NCI-H526 treated with DMSO at 0.1 percent for 48 hours (cell line): ENCODE results near the gene NPBWR2.
"Not testable (repeated sequence)": the region's sequence is repeated elsewhere in the genome, so short reads cannot be mapped to it uniquely, and the experiment has no call there.

Source experiments
- DNase-seq: peaks from one replicate; lab custom pipeline; 2025; lab: John Stamatoyannopoulos, UW

NPBWR2 gene

DNA sequence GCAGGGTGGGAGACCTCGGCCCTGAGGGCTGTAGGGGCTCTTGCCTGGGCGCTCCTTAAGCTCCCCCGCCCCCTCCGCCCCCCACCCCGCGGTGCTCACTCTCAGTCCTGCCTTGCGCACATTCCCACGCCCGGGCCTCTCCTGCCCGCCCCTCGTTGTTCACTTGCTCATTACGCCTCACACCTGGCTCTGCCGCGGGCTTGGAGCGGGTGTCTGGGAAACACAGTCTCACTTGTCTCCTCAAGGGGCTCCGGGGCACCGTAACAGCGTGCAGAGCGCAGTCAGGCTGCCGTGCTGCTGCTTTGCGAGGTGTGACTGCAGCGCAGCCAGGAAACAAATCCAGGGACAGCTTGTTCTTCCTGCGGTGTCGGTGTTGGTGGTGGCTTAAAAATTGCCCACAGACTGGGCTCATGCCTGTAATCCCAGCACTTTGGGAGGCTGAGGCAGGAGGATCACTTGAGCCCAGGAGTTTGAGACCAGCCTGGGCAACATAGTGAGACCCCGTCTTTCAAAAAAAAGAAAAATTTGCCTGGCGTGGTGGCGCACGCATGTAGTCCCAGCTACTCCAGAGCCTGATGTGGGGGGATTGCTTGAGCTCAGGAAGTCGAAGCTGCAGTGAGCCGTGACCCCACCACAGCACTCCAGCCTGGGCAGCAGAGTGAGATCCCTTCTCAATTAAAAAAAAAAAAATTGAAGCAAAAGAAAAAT lies 4.6 kb downstream of the NPBWR2 start:
- peak; percentile 58 for DNase-seq

DNA sequence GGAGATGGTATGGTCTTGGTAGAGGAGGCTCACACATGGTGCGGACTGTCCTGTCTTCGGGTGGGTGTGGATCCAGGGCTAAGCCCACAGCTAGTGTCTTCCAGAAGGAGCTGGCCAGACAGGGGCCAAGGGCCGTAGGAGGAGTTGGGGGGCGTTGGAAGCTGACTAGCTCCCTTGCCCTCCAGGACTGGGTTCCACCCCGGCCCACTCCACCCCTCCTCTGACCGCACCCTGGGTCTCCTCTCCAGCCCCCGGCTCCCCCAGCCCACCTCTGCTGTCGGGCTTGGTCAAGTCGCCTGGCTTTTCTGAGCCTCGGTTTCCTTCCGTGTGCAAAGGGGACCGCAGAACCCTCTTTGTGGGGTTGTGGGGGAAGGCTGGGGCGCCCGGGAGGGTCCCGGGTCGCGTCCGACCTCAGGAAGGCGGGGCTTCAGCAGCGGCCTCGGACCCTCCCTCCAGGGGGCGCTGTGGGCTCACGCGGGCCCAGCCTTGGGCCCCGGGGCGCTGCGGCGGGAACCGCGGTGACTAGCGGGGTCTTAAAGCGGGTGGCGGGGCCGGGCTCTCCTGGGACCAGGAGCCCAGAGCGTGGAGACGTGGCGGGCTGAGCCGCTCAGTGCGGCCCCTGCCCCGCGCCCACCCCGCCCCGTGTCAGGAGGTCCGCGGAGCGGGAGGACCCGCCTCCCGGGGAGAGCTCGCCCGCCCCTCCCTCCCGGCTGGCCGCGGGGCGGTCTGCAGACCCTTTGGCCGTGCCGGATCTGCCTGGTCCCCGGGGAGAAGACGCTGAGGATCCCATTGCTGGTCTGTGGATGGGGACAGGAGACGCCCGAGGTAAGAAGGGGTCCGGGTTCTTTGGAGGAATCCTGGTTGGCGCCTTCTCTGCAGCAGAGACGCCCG lies 5.4 kb downstream of the NPBWR2 start:
- no peak for DNase-seq

DNA sequence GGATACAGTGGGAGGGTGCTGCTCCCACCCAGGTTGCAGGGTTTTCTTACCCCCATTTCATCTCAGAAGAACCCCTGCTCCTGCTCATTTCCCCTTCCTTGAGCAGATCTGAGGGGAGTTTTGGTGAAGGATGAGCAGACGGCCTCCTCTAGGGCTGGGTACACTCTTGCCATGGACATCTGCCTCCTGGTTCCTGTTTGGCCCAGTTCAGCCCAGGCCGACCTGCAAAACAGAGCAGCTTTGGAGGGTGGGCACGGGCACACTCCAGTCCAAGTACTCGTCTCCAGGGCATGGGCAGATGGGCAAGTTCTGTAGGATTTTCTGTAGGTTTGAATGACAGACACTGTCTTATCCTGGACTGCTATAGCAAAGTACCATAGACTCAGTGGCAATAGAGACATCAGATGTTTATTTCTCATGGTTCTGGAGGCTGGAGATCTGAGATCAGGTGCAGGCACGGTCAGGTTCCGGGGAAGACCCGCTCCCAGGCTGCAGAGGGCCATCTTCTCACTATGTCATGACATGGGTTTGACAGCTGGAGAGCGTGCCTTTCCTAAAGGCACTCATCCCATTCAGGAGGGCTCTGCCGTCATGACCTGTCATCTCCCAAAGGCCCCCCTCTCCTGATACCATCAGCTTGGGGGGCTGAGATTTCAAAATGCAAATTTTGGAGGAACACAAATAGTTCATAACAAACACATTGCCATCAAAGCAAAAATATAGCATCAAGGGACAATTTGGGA lies 6.2 kb downstream of the NPBWR2 start:
- no peak for DNase-seq

DNA sequence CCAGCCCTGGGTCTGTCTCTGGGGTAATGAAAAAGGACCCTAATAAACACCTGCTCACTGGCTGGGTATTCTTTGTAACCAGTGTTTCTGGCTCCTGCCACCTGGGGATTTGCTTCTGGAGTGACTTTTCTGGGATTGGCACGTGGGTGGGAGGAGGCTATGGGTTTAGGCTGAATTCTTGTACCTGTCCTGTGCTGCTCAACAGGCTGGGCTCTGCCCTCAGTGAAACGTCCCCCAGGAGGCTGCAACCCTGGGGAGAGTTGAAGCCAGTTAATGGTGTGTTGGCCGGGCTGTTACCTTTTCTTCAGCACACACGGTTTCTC lies 6.8 kb downstream of the NPBWR2 start:
- DNase-seq, result no peak

DNA sequence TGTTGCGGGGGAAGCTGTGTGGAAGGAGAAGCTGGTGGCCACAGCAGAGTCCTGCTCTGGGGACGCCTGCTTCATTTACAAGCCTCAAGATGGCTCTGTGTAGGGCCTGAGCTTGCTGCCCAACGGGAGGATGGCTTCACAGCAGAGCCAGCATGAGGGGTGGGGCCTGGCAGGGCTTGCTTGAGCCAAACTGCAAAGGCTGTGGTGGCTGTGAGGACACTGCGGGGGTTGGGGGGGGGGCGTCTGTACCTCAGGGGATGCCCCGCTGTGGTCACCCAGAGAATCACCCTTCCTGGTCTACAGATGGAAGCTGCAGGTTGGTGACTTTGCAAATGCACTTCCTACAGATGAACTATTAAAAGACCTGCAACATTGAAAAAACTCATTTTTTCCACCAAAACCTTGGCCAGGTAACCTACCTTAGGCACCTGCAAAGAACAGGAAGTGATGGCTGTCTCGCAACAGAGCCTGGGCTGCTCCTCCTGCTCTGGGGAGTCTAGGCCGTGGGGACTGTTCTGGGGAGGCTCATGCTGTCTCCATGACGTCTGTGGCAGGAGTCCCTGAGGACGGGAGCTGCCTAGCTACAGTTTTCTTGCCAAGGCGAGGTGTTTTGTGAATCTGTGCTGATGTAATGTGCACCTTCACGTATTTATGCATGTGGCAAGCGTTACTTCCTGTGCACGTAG lies 7.3 kb downstream of the NPBWR2 start:
- no peak for DNase-seq

DNA sequence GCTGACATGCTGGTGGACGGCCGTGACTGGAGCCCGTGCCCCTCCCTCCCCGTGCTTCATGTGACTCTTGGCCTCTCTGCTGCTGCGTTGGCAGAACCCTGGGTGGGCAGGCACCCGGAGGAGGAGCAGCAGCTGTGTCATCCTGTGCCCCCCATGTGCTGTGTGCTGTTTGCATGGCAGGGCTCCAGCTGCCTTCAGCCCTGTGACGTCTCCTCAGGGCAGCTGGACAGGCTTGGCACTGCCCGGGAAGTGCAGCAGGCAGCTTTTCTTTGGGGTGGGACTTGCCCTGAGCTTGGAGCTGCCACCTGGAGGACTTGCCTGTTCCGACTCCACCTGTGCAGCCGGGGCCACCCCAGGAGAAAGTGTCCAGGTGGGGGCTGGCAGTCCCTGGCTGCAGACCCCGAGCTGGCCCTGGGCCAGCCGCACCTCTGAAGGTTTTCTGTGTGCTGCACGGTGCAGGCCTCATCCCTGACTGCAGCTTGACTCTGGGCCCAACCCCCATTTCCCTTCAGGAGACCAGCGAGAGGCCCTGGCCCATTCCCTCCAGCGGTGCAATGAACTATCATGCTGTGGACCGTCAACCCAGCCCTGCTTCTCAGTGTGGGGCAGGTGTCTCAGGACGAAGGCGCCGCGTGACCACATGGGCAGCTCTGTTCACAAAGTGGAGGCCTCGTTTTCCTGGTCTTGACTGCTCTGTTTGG lies 8.1 kb downstream of the NPBWR2 start:
- DNase-seq, result no peak

DNA sequence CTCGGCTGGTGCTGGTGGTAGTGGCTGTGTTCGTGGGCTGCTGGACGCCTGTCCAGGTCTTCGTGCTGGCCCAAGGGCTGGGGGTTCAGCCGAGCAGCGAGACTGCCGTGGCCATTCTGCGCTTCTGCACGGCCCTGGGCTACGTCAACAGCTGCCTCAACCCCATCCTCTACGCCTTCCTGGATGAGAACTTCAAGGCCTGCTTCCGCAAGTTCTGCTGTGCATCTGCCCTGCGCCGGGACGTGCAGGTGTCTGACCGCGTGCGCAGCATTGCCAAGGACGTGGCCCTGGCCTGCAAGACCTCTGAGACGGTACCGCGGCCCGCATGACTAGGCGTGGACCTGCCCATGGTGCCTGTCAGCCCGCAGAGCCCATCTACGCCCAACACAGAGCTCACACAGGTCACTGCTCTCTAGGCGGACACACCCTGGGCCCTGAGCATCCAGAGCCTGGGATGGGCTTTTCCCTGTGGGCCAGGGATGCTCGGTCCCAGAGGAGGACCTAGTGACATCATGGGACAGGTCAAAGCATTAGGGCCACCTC lies 8.8 kb downstream of the NPBWR2 start:
- no peak for DNase-seq

DNA sequence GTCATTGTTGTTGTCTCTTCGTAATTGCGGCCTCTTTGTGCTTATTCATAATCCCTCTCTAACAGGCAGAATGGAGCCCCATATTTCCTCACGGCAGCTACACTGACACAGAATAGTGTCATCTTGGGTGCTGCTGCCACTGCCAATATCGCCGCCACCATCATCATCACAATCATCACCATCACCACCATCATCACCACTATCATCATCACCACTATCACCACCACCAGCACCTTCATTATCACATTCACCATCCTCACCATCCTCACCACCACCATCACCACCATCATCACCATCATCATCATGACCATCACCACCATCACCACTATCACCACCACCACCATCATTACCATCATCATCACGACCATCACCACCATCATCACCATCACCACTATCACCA lies 10.8 kb downstream of the NPBWR2 start:
- DNase-seq, result no peak

DNA sequence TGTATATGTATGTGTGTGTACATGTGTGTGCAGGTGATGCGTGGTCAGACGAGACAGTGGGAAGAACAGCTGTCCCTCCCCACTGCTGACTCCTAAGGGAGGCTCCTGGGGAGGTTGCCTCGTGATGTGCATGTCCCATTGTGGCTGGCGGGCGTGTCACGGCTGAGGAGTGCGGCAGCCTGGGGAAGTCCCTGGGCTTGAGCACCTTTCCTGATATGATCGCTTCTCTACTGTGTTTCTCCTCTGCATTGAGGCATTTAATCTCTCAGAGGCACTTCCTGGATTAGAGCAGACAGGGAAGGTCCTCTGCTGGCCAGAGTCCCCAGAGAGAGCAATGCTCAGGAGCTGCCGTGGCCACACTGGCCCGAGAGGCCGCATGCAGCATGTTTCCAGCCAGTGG lies 11.4 kb downstream of the NPBWR2 start:
- no peak for DNase-seq

DNA sequence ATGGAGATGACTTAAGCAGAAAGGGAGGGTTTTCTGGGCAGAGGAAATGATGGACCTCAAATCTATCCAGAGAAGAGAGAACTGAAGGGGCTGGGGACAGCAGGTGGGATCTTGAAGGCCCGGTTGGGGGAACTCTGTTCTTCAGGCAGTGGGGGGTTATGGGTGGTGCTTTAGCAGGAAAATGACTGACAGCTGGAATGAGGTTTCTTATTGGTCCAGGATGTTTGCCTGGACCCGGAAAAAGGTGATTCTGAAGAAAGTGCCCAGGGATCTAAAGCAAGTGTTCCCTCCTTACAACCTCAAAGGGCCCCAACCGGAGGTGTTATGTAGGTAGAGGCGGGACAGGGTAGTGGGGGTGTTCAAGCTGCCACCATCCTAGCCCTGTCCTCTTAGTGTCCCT lies 11.9 kb downstream of the NPBWR2 start:
- no peak for DNase-seq

DNA sequence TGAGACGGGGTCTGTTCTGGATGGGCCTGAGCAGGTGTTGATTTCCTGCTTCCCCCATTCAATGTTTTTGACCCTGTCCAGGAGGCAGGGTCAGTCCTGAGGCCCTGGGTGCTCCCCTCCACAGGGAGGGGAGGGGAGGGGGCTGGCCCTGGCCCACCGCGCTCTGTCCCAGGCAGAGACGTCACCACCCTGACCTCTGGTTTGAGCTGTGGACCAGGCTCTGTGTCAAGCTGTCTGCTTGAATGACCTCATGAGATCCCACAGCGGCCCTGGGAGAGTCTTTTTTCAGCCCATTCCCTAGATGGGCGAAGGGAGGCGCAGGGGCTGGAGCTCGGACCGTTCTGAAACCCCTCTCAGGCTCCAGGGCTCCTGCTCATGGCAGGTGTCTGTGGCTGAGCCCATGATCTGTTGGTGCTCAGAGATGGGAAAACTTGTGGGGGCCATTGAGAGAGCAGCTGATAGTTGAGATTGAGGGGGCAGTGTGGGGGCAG lies 14.3 kb downstream of the NPBWR2 start:
- DNase-seq, result no peak

DNA sequence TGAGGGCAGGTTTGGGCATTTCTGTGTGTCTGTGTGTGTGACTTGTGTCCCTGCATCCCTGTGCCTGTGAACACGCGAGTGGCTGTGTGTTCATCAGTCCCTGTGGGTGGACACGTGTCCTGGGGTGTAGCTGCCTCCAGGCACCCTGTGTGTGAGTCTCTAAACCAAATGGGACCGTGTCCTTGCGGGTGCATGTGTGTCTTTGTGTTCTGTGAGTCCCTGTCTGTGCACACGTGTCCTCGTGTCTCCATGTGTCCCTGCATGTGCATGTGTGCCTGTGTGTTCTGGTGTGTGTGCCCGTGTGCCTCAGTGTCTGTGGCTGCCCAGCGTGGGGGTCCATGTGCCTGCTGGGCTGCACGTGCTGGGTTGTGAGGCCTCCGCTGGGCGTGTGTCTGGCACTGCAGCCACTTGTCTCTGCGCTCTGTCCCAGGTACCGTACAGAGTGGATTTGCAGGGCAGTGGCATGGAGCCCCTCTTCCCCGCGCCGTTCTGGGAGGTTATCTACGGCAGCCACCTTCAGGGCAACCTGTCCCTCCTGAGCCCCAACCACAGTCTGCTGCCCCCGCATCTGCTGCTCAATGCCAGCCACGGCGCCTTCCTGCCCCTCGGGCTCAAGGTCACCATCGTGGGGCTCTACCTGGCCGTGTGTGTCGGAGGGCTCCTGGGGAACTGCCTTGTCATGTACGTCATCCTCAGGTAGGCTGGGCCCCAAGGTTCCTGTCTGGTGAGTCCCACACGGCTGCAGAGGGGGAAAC lies 14.9 kb downstream of the NPBWR2 start:
- peak; percentile 21 for DNase-seq

DNA sequence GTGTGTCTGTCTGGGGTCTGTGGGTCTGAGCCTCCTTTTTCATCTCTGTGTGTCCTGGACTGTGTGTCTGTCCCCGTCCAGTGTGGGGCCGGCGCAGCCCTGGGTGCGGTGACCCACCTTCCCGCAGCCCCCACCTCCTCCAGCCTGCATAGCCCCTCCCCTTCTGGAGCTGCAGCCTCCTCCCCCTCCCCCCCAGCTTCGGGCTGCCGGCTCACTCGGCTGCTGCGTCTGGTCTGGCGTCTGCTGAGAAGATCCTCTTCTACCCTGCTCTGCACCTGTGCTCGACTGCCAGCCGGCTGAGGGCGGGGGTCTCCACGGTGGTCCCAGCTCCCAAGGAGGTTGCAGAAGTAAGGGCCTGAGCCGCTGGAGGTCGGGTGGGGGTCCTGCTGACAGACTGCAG lies 15.6 kb downstream of the NPBWR2 start:
- DNase-seq, result peak; percentile 35

DNA sequence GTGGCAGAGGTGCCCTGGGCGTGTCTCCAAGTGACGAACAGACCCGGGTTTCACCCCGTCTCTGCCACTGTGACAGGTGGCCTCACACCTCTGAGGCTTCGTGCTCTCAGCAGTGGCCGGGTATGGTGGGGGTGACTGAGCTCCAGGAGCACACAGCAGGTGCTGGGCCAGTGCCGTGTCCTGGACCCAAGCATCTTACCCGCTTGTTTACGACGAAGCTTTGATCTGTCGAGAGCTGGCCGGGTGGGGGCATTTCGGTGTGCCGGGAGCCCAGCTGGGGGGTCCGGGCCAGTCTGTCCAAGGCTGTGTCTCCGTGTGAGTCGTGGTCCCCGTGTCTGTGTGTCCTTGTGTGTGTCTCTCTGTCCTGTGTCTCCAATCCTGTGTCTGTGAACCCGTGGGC lies 16.0 kb downstream of the NPBWR2 start:
- DNase-seq, result no peak

DNA sequence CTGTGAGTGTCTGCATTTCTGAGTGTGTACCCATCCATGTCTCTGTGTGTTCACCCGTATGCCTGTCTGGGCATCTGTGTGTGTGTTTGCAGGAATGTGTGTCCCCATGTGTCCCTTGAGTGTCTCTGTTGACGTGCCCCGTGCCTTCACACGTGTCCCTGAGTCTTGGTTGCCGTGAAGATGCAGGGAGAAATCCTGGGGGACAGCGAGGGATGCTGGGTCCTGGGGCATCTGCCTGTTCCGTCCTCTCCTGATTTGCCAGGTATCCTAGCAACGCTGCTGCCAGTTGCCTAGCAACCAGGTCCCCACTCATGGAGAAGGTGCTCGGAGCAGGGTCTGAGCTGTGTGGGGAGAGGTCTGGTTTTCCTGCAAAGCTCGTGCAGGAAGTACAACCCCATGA lies 17.2 kb downstream of the NPBWR2 start:
- DNase-seq, result no peak

DNA sequence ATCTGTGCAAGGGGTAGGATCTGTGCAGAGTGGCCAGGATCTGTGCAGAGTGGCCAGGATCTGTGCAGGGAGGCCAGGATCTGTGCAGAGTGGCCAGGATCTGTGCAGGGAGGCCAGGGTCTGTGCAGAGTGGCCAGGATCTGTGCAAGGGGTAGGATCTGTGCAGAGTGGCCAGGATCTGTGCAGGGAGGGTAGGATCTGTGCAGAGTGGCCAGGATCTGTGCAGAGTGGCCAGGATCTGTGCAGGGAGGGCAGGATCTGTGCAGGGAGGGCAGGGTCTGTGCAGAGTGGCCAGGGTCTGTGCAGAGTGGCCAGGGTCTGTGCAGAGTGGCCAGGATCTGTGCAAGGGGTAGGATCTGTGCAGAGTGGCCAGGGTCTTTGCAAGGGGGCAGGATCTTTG lies 18.8 kb downstream of the NPBWR2 start:
- not testable (repeated sequence) for DNase-seq

DNA sequence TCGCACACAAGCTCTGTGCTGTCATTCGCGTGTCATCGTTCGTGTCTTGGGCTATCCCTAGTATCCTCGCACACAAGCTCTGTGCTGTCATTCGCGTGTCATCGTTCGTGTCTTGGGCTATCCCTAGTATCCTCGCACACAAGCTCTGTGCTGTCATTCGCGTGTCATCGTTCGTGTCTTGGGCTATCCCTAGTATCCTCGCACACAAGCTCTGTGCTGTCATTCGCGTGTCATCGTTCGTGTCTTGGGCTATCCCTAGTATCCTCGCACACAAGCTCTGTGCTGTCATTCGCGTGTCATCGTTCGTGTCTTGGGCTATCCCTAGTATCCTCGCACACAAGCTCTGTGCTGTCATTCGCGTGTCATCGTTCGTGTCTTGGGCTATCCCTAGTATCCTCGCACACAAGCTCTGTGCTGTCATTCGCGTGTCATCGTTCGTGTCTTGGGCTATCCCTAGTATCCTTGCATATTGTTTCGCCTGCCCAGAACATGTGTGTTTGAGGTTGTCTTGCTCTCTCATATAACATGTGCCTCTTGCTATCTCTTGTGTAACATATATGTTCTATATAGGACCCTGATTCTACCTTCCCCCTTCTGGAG lies 20.0 kb downstream of the NPBWR2 start:
- DNase-seq, result not testable (repeated sequence)

DNA sequence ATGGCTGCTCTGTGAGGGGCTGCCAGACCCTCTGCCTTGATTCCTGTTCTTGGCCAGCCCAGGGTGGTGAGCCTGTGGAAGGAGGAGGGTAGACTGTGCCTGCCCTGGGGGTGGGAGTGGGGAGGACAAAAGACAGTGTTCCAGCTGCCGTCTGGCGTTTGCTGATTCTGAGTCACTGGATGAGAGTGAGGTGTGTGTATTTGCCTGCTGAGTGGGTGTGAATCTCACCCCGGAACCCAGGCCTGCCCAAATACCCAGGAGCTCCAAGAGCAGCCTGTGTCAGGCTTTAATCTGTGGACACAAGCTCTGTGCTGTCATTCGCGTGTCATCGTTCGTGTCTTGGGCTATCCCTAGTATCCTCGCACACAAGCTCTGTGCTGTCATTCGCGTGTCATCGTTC lies 20.6 kb downstream of the NPBWR2 start:
- DNase-seq, result no peak

DNA sequence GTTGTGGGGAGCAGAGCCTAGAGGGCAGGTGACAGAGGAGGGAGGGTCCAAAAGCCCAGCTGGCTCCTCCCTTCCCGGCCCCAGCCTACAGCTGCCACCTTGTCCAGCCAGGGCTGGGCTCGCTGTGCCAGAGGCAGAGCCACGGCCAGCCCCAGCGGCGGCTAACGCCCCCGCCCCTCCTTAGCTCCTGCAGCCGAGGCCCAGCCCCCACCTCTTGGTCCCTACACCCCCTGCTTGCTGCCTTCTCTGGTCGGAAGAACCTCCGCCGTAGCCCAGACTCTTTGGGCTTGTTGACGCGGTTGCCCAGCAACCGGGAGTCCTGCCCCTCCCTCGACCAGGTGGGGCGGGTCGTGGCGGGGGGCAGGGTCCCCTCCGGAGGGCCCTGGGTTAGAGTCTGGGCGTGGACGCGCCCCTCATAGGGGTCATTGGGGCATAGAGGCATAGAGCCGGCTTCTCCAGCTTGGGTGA lies 22.6 kb downstream of the NPBWR2 start:
- DNase-seq, result peak; percentile 21
